ENCODE data around the gene ZNF593OS. TPM values are rescaled to one million over a fixed set of nuclear protein-coding genes. Genes with fewer than 3 reads are reported as not detected.

ZNF593OS gene
- total and polyA plus RNA-seq, 8 donors, result 1.0 to 3.2 (median 1.2) TPM; not detected in 2

GRCh38 chr1:26177182-26177684 lies 5.6 kb upstream of the ZNF593OS start, which contains the start of gene CNKSR1:
Gene CNKSR1 (plus strand): TSS chr1:26177491. CDS start chr1:26177548, 57 bp downstream.
- Histone ChIP-seq H3K4me1 (no peaks in the 10 kb centered on the region), H3K27ac (peak within 1 kb of the TSS; percentile 33 to 59), H3K9me3 (no peaks in the 10 kb centered on the region), H3K27me3 (no peaks in the 10 kb centered on the region), H3K4me3 (peak within 1 kb of the TSS; percentile 9 to 31), H3K36me3 (peaks cover 0 to 8% of the 10 kb centered on the region in 2 donors)
- TF ChIP-seq CTCF (IDR thresholded peaks at IDR 0.05), result no peak
- ATAC-seq (peak; percentile 97), DNase-seq (peak in 3 of 4 donors; percentile 78 to 91 (median 81))
- intact Hi-C loops (cut with DNase I), result no loop called here

- H3K9me3 ChIP-seq, result no peaks in the 10 kb centered on the region
- H3K27me3 ChIP-seq, result no peaks in the 10 kb centered on the region
- ATAC-seq, result no peak
- peaks cover 3 to 11% of the 10 kb centered on the region in 2 donors for H3K4me1 ChIP-seq
- intact Hi-C loops (cut with DNase I), result no loop called here
- H3K27ac ChIP-seq, result no peak overlapping the region
- no peak for DNase-seq
- peaks cover 0 to 4% of the 10 kb centered on the region in 2 donors for H3K36me3 ChIP-seq
- H3K4me3 ChIP-seq, result no peak overlapping the region
- no peak for TF ChIP-seq CTCF (IDR thresholded peaks at IDR 0.05)
Observed at GRCh38 chr1:26175346-26175745, 3.7 kb upstream of the ZNF593OS start.

- H3K36me3 ChIP-seq, result peaks cover 0 to 4% of the 10 kb centered on the region in 2 donors
- ATAC-seq, result peak; percentile 2
- peaks cover 0 to 3% of the 10 kb centered on the region in 2 donors for H3K27me3 ChIP-seq
- intact Hi-C loops (cut with DNase I), result no loop called here
- peaks cover 5 to 21% of the 10 kb centered on the region in 2 donors for H3K4me1 ChIP-seq
- H3K9me3 ChIP-seq, result no peaks in the 10 kb centered on the region
- no peak overlapping the region for H3K27ac ChIP-seq
- peak in 1 of 4 donors; percentile 36 for DNase-seq
- TF ChIP-seq CTCF (IDR thresholded peaks at IDR 0.05), result no peak
- peak overlapping the region; percentile 71 to 81 for H3K4me3 ChIP-seq
Observed at GRCh38 chr1:26170472-26170821, 1.2 kb downstream of the ZNF593OS start.

GRCh38 chr1:26169669-26170471 lies 1.8 kb downstream of the ZNF593OS start, which contains the start of gene ZNF593:
Gene ZNF593 (plus strand): TSS chr1:26169908. CDS start chr1:26169984, 76 bp downstream.
- no peaks in the 10 kb centered on the region for H3K9me3 ChIP-seq
- peaks cover 0 to 9% of the 10 kb centered on the region in 2 donors for H3K27me3 ChIP-seq
- H3K27ac ChIP-seq, result peak within 1 kb of the TSS; percentile 20 to 80
- H3K4me3 ChIP-seq, result peak within 1 kb of the TSS; percentile 71 to 81
- DNase-seq (peak; percentile 79 to 98 (median 94)), ATAC-seq (peak; percentile 97)
- TF ChIP-seq CTCF (IDR thresholded peaks at IDR 0.05), result peak; percentile 89 to 91
- H3K4me1 ChIP-seq, result peaks cover 5 to 21% of the 10 kb centered on the region in 2 donors
- intact Hi-C loops (cut with DNase I), result loop anchor here in 1 of 2 donors (10.0 kb wide), 1 partner anchor 135 kb away; no protein-coding TSS in a partner anchor
- H3K36me3 ChIP-seq, result peaks cover 0 to 4% of the 10 kb centered on the region in 2 donors

- DNase-seq (peak in 1 of 4 donors; percentile 11), ATAC-seq (no peak)
- Histone ChIP-seq H3K27ac (peak overlapping the region in 1 of 2 donors; percentile 80), H3K27me3 (peaks cover 0 to 16% of the 10 kb centered on the region in 2 donors), H3K4me1 (peaks cover 5 to 27% of the 10 kb centered on the region in 2 donors), H3K9me3 (no peaks in the 10 kb centered on the region), H3K36me3 (peaks cover 0 to 4% of the 10 kb centered on the region in 2 donors), H3K4me3 (peak overlapping the region; percentile 71 to 81)
- intact Hi-C loops (cut with DNase I), result loop anchor here in 1 of 2 donors (10.0 kb wide), 1 partner anchor 134 kb away; no protein-coding TSS in a partner anchor
- no peak for TF ChIP-seq CTCF (IDR thresholded peaks at IDR 0.05)
Observed at GRCh38 chr1:26169198-26169554, 2.5 kb downstream of the ZNF593OS start.
